OCI-LY3 (cell line): ENCODE data around the gene AUTS2.

ENCODE experiments used
- H2AFZ ChIP-seq: fragments of 200-600, 300-600 bp; shearing (Covaris generic); 2 replicates; pipeline ENCODE4 v1.6.0; 2014; ENCODE audit warnings: antibody characterized with exemption, low read depth, low read length
- H3K27ac ChIP-seq: fragments of 200-600, 300-600 bp; sonication (generic); 2 replicates; pipeline ENCODE4 v1.5.1; 2014; ENCODE audit warnings: mild to moderate bottlenecking, low read length, moderate library complexity, mixed read lengths
- H3K27me3 ChIP-seq: fragments of 200-600, 300-600 bp; sonication (generic); 2 replicates; pipeline ENCODE4 v1.6.1; 2014; ENCODE audit warnings: low read depth, low read length, mixed read lengths
- H3K36me3 ChIP-seq: fragments of 200-600, 300-600 bp; sonication (generic); replicated peaks from 2 replicates; pipeline ENCODE3; 2014; ENCODE audit warnings: low read depth, low read length, mixed read lengths
- H3K4me1 ChIP-seq: fragments of 300-600, 200-600 bp; sonication (generic); 2 replicates; pipeline ENCODE4 v1.6.1; 2014; ENCODE audit warnings: low read length, mixed read lengths
- H3K4me2 ChIP-seq: fragments of 200-600, 300-600 bp; sonication (generic); 2 replicates; pipeline ENCODE4 v1.6.1; 2014; ENCODE audit warnings: low read length, mixed read lengths
- H3K4me3 ChIP-seq: fragments of 300-600, 200-600 bp; sonication (generic); 2 replicates; pipeline ENCODE4 v1.5.1; 2014; ENCODE audit warnings: antibody characterized with exemption, mild to moderate bottlenecking, low read length, moderate library complexity
- H3K79me2 ChIP-seq: fragments of 300-600, 200-600 bp; shearing (Covaris generic); 2 replicates; pipeline ENCODE4 v1.6.1; 2014; ENCODE audit warnings: mild to moderate bottlenecking, low read length, mixed read lengths
- H3K9ac ChIP-seq: fragments of 300-600, 200-600 bp; shearing (Covaris generic); 2 replicates; pipeline ENCODE4 v1.6.0; 2014; ENCODE audit warnings: mild to moderate bottlenecking, low read length, moderate library complexity
- H3K9me3 ChIP-seq: fragments of 200-600, 300-600 bp; shearing (Covaris generic); 2 replicates; pipeline ENCODE4 v1.6.1; 2014; ENCODE audit warnings: low read length, mixed read lengths; ENCODE audit not compliant: insufficient read depth
- H4K20me1 ChIP-seq: fragments of 200-600, 300-600 bp; sonication (generic); 2 replicates; pipeline ENCODE4 v1.6.1; 2016; ENCODE audit warnings: low read length, mixed read lengths; ENCODE audit not compliant: insufficient read depth
- CTCF ChIP-seq: fragments of 200-600, 300-600 bp; sonication (generic); IDR thresholded peaks from 2 replicates; pipeline ENCODE4 v1.5.1; 2014; ENCODE audit warnings: antibody characterized with exemption, low read length, low read depth
- EZH2phosphoT487 ChIP-seq: fragments of 200-600 bp; shearing (Covaris generic); IDR thresholded peaks from 2 replicates; pipeline ENCODE4 v1.6.1; 2018; ENCODE audit warnings: antibody characterized with exemption, mixed run types, low read depth

Gene AUTS2

DNA sequence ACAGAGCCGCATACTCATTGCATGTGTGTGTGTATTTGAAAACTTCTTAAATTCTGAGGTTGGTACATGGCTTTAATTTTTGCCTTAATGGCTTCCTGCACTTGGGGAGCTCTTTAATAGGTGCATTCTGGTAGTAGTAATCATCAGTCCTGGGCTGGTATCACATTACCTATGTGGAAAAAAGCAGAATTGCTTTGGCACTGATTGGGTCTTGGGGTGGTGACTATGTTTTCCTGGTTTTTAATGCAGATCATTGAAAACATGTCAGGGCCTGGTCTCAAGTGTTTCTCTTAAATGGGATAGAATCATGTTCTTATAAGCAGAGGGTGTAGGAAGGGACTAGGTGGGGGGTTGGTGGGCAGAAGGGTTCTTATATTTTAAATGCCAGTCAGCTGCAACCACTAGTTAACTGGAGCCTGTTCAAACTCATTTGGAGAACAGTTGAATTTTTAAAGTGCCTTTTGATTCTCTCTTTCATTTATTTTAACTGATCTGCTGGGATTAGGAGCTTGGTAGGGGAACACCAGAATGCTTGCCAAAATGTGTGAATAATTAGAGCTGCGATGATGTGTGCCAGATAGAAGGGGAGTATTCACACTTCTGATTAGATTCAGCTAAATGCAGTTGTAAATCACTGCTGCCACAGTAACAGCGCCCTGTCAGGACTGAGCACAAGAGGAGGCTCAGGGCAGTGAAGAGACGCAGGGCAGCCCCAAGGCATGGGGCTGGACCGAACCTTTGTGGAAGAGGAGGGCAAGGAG is 900.1 kb downstream of the AUTS2 start:
- no peak overlapping the region for H3K9ac ChIP-seq
- H3K9me3 ChIP-seq = no peaks in the 10 kb centered on the region
- no peak overlapping the region for H3K27ac ChIP-seq
- H3K4me2 ChIP-seq = no peak overlapping the region
- no peaks in the 10 kb centered on the region for H4K20me1 ChIP-seq
- H3K4me1 ChIP-seq = no peaks in the 10 kb centered on the region
- no peak overlapping the region for H3K4me3 ChIP-seq
- no peaks in the 10 kb centered on the region for H3K36me3 ChIP-seq
- no peak for TF ChIP-seq CTCF
- TF ChIP-seq EZH2phosphoT487 = no peak
- no peak overlapping the region for H2AFZ ChIP-seq
- H3K27me3 ChIP-seq = no peaks in the 10 kb centered on the region
- no peaks in the 10 kb centered on the region for H3K79me2 ChIP-seq

- Histone ChIP-seq H3K4me1 (no peaks in the 10 kb centered on the region), H4K20me1 (no peaks in the 10 kb centered on the region), H2AFZ (no peak overlapping the region), H3K79me2 (no peaks in the 10 kb centered on the region), H3K9ac (no peak overlapping the region), H3K27me3 (no peaks in the 10 kb centered on the region), H3K27ac (no peak overlapping the region), H3K9me3 (no peaks in the 10 kb centered on the region), H3K36me3 (no peaks in the 10 kb centered on the region), H3K4me2 (no peak overlapping the region), H3K4me3 (no peak overlapping the region)
- no peak for TF ChIP-seq EZH2phosphoT487
Measured at GRCh38 chr7:70500261-70500660, 902.0 kb downstream of the AUTS2 start.

DNA sequence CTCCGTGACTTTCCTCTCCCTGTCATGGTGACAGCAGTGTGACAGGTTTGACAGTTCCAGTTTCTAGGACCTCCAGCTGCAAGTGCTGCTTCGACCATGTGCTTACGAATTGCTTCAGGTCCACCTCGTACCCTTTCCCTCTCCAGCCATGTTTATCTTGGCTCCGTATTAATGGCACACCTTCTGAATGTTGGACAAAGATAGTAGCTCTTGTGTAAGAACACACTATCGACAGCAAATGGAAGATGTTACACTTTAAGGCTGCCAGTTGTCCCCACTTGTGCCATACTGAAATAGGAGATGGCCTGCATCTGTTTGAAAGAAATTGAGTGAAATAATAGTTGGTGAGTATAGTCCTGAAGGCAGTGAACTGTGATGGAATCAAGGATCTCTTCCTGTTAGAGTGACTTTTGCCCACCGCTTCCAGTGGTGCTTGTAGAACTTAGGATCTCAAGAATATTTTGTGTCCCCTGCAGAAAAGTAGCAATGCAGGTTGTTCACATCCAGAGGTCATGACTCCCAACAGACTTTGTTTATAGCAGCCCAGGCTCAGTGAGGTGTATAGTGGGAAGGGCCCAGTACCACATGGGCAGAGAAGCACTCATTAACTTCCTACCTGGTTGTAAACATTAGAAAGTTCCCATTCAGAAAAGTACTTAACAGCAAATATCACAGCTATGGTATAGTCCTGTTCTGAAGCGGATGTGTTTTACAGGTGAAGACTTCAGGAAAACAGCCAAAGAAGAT is 904.0 kb downstream of the AUTS2 start:
- Histone ChIP-seq H3K9me3 (no peaks in the 10 kb centered on the region), H3K4me1 (no peaks in the 10 kb centered on the region), H3K79me2 (no peaks in the 10 kb centered on the region), H3K27me3 (no peaks in the 10 kb centered on the region), H3K36me3 (no peaks in the 10 kb centered on the region), H3K4me3 (no peak overlapping the region), H4K20me1 (no peaks in the 10 kb centered on the region), H3K9ac (no peak overlapping the region), H3K27ac (no peak overlapping the region), H2AFZ (no peak overlapping the region), H3K4me2 (no peak overlapping the region)
- no peak for TF ChIP-seq CTCF
- TF ChIP-seq EZH2phosphoT487 = no peak

- Histone ChIP-seq H3K4me2 (no peak overlapping the region), H3K79me2 (no peaks in the 10 kb centered on the region), H4K20me1 (no peaks in the 10 kb centered on the region), H3K4me1 (no peaks in the 10 kb centered on the region), H2AFZ (no peak overlapping the region), H3K27ac (no peak overlapping the region), H3K4me3 (no peak overlapping the region), H3K27me3 (no peaks in the 10 kb centered on the region), H3K36me3 (no peaks in the 10 kb centered on the region), H3K9me3 (no peaks in the 10 kb centered on the region), H3K9ac (no peak overlapping the region)
- TF ChIP-seq CTCF (no peak), EZH2phosphoT487 (no peak)
Measured at GRCh38 chr7:70504254-70504653, 906.0 kb downstream of the AUTS2 start.
